NCI-H510A (cell line): ENCODE results near the gene SLC8A3.

Experiments used
- DNase-seq: peaks from one replicate; lab custom pipeline; 2025; lab: John Stamatoyannopoulos, UW

The SLC8A3 gene

GRCh38 chr14:70022771-70023445 is 165.8 kb downstream of the SLC8A3 start:
- no peak for DNase-seq

GRCh38 chr14:70021548-70022220 is 167.1 kb downstream of the SLC8A3 start:
- no peak for DNase-seq

DNA sequence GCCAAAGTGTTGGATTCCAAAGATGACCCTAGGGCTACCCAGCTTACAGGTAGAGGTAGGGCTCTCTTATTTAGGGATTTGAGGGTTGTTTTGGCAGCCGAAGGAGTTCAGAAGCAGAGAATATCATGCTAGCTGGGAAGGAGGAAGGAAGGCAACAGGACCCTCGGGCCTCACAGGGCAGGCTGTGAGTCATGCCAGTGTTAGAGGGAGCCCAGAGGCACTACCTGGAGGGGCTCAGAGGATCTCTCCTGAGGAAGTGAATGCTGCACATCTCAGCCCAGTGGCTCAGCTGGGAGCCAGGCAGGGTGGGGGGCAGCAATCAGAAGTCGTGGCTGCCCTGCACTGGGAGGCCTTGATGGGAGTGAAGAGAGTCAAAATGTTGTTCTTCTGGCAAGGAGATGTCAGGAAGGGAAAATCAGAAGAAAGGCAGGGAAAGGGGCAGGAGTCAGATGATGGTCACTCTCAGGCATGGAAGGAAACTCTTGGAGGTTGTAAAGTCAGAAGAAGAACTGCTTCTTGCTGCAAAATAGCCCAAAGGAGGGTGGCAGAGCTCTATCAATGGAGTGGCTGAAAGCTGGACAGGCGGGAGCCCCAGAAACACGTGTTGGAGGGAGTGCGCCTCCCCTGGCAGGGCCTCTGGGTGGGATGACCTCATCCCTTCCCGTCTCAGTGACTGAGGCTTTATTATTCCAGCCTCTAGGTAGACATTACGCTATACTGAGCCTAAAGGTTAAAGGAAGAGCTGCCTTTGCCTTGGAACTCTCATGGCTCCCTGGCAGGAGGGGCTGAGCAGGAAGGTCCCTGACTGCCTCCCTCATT is 168.2 kb downstream of the SLC8A3 start:
- DNase-seq: no peak

GRCh38 chr14:70019695-70020094 is 169.1 kb downstream of the SLC8A3 start:
- no peak for DNase-seq

DNA sequence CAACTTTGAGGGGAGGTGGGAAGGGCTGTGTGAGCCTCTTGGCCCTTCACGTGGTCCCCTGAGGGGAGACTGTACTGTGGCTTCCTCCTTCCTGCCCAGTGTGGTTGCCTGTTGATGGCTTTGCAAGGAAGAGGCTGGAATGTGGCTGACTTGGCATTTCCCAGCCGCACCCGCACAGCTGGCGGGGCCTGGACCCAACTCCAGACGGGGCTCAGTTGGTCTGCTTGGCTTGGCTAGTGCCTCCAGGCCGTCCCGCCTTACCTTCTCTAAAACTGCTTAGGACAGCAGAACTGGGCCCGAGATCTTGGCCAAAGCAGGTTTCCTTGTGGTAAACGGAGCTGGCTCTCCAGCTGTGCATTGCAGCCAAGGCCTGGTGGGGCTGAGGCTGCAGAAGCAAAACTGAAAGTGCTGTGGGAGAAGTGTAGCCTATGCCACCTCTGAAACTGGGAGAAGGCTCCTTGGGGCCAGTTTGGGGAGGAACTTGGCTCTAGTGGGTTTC is 170.0 kb downstream of the SLC8A3 start:
- DNase-seq: no peak

GRCh38 chr14:70018230-70018629 is 170.5 kb downstream of the SLC8A3 start:
- DNase-seq: no peak

- DNase-seq: no peak
Observed at GRCh38 chr14:70014406-70015095, 174.2 kb downstream of the SLC8A3 start.

GRCh38 chr14:70013271-70013873 is 175.4 kb downstream of the SLC8A3 start:
- no peak for DNase-seq

DNA sequence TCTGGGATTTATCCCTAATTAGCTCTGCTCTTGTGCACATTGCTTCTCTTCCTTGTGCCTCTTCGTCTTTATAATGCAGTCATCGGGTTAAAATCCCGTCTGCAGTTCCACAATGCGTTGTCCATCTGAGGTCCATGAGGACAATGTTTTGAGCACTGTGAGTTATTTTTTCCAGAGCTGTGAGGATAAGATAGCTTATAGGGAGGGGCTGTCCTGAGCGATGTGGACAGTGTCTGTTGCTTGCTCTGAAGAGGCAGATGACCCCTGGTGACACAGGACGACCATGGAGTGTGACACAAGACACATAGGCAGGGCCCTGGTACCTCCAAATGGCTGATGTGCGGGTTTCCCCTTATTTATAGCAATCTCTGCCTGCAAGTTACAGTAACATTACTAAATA is 177.0 kb downstream of the SLC8A3 start:
- no peak for DNase-seq

GRCh38 chr14:70011098-70011497 is 177.7 kb downstream of the SLC8A3 start:
- DNase-seq: peak; percentile 35

DNA sequence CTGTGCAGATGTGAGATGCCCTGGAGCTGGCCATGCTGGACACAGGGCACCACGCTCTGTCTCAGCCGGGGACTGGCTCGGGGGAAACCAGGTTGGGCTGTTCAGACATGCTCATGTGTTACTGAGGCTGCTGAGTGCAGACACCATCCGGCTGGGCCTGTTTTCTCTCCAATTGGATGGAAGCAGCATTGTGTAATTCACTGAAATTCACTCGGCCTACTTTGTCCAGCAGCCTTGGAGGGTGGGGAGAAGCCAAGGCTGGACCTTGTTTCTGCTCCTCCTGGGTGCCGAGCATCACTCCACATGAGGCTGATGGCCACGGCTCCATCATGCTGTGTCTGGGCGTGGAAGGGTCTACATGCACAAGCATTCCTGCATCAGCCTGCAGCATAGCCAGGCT is 178.8 kb downstream of the SLC8A3 start:
- no peak for DNase-seq

DNA sequence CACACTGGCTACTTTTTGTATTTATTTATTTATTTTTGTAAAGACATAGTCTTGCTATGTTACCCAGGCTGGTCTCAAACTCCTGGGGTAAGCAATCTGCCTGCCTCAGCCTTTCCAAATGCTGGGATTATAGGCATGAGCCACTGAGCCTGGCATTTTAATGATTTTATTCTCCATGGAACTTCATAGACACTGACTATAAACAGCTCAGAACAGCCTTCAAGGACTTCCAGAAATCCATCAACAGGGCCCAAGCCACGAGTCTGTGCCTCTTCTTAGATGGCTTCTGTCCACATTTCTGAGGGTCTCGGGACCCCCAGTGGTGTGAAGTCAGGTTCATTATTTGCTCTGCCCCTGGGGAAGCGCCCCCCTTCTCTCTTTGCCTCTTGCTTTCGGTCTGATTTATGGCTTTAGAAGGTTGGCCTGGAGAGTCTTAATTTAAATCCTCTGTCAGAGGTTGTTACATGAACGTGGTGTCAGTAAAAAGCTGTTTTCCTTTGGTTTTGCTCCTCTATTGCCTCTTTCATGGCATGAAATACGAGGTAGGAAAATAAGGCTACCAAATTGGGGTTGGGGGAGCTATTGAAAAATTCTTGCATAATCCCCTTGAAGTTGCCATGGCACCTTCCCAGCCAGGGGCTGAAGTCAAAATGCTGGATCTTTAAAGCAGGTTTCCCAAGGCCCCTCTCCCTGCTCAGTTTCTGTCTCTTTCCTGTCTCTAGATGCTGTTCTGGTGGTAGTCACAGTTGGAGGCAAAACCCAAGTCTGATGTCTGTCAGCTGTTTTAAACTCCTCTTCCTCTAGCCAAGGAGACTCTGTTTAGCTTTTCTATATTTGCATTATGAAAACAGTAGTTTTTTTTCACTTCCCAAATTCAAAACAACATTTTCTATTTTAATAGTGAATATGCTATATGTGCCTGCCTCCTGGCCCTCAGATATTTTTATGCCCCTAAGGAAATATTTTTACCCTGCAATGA is 180.2 kb downstream of the SLC8A3 start:
- DNase-seq: no peak

GRCh38 chr14:70006699-70007098 is 182.1 kb downstream of the SLC8A3 start:
- DNase-seq: no peak

- DNase-seq: no peak
Observed at GRCh38 chr14:70005281-70005805, 183.4 kb downstream of the SLC8A3 start.

DNA sequence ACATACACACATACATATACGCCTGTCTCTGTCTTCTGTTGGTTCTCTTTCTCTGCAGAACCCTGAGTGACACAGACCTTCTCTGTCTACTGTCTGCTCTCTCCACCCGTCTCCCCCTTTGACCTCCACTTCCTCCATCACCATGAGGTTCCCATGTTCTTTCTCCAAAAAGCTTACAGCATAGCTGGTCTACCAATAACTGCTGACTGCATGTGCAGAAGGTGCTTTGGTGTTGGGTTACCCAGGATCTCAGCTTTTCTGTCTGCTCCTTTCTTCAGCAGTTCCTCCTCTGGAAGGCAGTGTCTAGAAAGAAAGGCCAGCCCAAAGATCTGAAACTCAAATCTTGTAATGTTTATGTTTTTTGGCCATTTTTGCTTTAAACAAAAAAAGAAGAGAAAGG is 184.0 kb downstream of the SLC8A3 start:
- no peak for DNase-seq

- DNase-seq: no peak
Observed at GRCh38 chr14:70002589-70003346, 186.0 kb downstream of the SLC8A3 start.

GRCh38 chr14:70000601-70001000 is 188.2 kb downstream of the SLC8A3 start:
- DNase-seq: no peak

- peak; percentile 44 for DNase-seq
Observed at GRCh38 chr14:69999261-69999674, 189.5 kb downstream of the SLC8A3 start.

GRCh38 chr14:69997849-69998248 is 190.9 kb downstream of the SLC8A3 start:
- DNase-seq: no peak
